Panc1 (cell line): ENCODE measurements around the gene EPN1.

Experiments
- POLR2AphosphoS5 ChIP-seq: IDR thresholded peaks from 2 replicates; pipeline ENCODE4 v1.6.1; 2012; ENCODE audit warnings: mild to moderate bottlenecking, low read depth, low read length, moderate library complexity
- TF ChIP-seq, protein P1 (sequence below): fragments of 450-650 bp; IDR thresholded peaks from 2 replicates; pipeline ENCODE4 v1.5.1; 2017; ENCODE audit warnings: mild to moderate bottlenecking

DNA sequence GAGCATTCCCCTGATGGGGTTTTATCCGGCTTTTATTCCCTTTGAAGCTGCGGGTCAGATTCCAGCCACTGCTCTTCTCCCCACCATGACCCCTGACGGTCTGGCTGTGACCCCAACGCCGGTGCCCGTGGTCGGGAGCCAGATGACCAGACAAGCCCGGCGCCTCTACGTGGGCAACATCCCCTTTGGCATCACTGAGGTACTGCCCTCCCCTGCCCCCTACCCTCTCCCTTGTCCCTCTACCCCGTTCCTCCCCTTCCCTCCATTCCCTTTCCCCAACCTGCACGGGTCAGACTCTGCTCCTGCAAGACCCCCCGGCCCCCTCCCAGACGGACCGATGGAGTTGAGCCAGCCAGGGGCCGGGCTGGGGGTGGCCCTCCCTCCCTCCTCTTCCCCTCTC is 14.0 kb upstream of the EPN1 start:
- TF ChIP-seq, protein P1, sequence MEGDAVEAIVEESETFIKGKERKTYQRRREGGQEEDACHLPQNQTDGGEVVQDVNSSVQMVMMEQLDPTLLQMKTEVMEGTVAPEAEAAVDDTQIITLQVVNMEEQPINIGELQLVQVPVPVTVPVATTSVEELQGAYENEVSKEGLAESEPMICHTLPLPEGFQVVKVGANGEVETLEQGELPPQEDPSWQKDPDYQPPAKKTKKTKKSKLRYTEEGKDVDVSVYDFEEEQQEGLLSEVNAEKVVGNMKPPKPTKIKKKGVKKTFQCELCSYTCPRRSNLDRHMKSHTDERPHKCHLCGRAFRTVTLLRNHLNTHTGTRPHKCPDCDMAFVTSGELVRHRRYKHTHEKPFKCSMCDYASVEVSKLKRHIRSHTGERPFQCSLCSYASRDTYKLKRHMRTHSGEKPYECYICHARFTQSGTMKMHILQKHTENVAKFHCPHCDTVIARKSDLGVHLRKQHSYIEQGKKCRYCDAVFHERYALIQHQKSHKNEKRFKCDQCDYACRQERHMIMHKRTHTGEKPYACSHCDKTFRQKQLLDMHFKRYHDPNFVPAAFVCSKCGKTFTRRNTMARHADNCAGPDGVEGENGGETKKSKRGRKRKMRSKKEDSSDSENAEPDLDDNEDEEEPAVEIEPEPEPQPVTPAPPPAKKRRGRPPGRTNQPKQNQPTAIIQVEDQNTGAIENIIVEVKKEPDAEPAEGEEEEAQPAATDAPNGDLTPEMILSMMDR, result no peak
- TF ChIP-seq POLR2AphosphoS5, result no peak
